H9 (cell line): ENCODE data around the gene RRP12. TPM values are rescaled to one million over a fixed set of nuclear protein-coding genes. Genes with fewer than 3 reads are reported as not detected.

Source experiments
- DNase-seq: peaks from one replicate; pipeline ENCODE4 v3.0.0-alpha.2; 2017
- H2AFZ ChIP-seq: one replicate; pipeline ENCODE4 v1.6.1; 2013; ENCODE audit warnings: mild to moderate bottlenecking, low read length, control low read depth, moderate library complexity
- H2AK5ac ChIP-seq: 2 replicates; pipeline ENCODE4 v1.6.1; 2013; ENCODE audit warnings: low read length, control low read depth, mixed read lengths; ENCODE audit not compliant: insufficient read length
- H2BK120ac ChIP-seq: one replicate; pipeline ENCODE4 v1.6.1; 2013; ENCODE audit warnings: low read depth, mild to moderate bottlenecking, low read length, control low read depth, inconsistent platforms; ENCODE audit not compliant: poor library complexity, severe bottlenecking
- H2BK12ac ChIP-seq: 2 replicates; pipeline ENCODE4 v1.6.1; 2013; ENCODE audit warnings: low read length, control low read depth, mixed read lengths, low read depth; ENCODE audit not compliant: insufficient read length
- H2BK15ac ChIP-seq: 2 replicates; pipeline ENCODE4 v1.6.1; 2013; ENCODE audit warnings: low read depth, low read length, control low read depth
- H2BK20ac ChIP-seq: one replicate; pipeline ENCODE4 v1.6.1; 2013; ENCODE audit warnings: low read depth, mild to moderate bottlenecking, low read length, control low read depth, inconsistent platforms; ENCODE audit not compliant: poor library complexity, severe bottlenecking
- H2BK5ac ChIP-seq: 2 replicates; pipeline ENCODE4 v1.6.1; 2013; ENCODE audit warnings: low read length, control low read depth, mixed read lengths; ENCODE audit not compliant: insufficient read length
- H3K14ac ChIP-seq: 2 replicates; pipeline ENCODE4 v1.6.1; 2013; ENCODE audit warnings: low read length, control low read depth; ENCODE audit not compliant: insufficient read depth
- H3K18ac ChIP-seq: 2 replicates; pipeline ENCODE4 v1.6.1; 2013; ENCODE audit warnings: low read depth, mild to moderate bottlenecking, mixed read lengths, low read length, control low read depth; ENCODE audit not compliant: insufficient read length
- H3K23ac ChIP-seq: 2 replicates; pipeline ENCODE4 v1.6.1; 2013; ENCODE audit warnings: low read length, control low read depth, mixed read lengths, low read depth; ENCODE audit not compliant: insufficient read length
- H3K23me2 ChIP-seq: 2 replicates; pipeline ENCODE4 v1.6.1; 2013; ENCODE audit warnings: low read depth, mild to moderate bottlenecking, mixed read lengths, low read length, control low read depth; ENCODE audit not compliant: insufficient read length, poor library complexity, severe bottlenecking
- H3K27ac ChIP-seq: 2 replicates; pipeline ENCODE4 v1.5.1; 2013; ENCODE audit warnings: low read length, control low read depth, mixed read lengths, low read depth; ENCODE audit not compliant: insufficient read length
- H3K27me3 ChIP-seq: 2 replicates; pipeline ENCODE4 v1.6.1; 2013; ENCODE audit warnings: low read length, control low read depth, inconsistent platforms; ENCODE audit not compliant: insufficient read depth
- H3K4ac ChIP-seq: 2 replicates; pipeline ENCODE4 v1.6.1; 2013; ENCODE audit warnings: low read depth, mild to moderate bottlenecking, control low read depth, inconsistent platforms, low read length, moderate library complexity
- H3K4me1 ChIP-seq: 2 replicates; pipeline ENCODE4 v1.6.1; 2013; ENCODE audit warnings: low read length, control low read depth, inconsistent platforms; ENCODE audit not compliant: insufficient read depth
- H3K4me2 ChIP-seq: 2 replicates; pipeline ENCODE4 v1.6.1; 2013; ENCODE audit warnings: low read length, control low read depth, mixed read lengths; ENCODE audit not compliant: insufficient read length, insufficient read depth
- H3K56ac ChIP-seq: 2 replicates; pipeline ENCODE4 v1.6.1; 2013; ENCODE audit warnings: low read depth, mild to moderate bottlenecking, mixed read lengths, low read length, control low read depth; ENCODE audit not compliant: insufficient read length
- H3K79me1 ChIP-seq: 2 replicates; pipeline ENCODE4 v1.6.1; 2013; ENCODE audit warnings: low read depth, mild to moderate bottlenecking, moderate library complexity, low read length, control low read depth, inconsistent platforms; ENCODE audit not compliant: insufficient read depth, poor library complexity, severe bottlenecking
- H3K79me2 ChIP-seq: 2 replicates; pipeline ENCODE4 v1.6.1; 2013; ENCODE audit warnings: low read length, control low read depth, inconsistent platforms; ENCODE audit not compliant: insufficient read depth
- H3K9ac ChIP-seq: 2 replicates; pipeline ENCODE4 v1.6.1; 2013; ENCODE audit warnings: low read length, control low read depth, mixed read lengths; ENCODE audit not compliant: insufficient read length; ENCODE audit errors: extremely low read depth
- H3K9me3 ChIP-seq: one replicate; pipeline ENCODE4 v1.6.1; 2013; ENCODE audit warnings: low read depth, low read length, inconsistent platforms; ENCODE audit not compliant: control insufficient read depth
- H3T11ph ChIP-seq: one replicate; pipeline ENCODE4 v1.6.1; 2013; ENCODE audit warnings: mild to moderate bottlenecking, low read length, control low read depth, inconsistent platforms
- H4K20me1 ChIP-seq: one replicate; pipeline ENCODE4 v1.6.1; 2013; ENCODE audit not compliant: control insufficient read depth, insufficient read length, insufficient read depth
- H4K5ac ChIP-seq: 2 replicates; pipeline ENCODE4 v1.6.1; 2013; ENCODE audit warnings: low read depth, mild to moderate bottlenecking, mixed read lengths, low read length, control low read depth; ENCODE audit not compliant: insufficient read length
- H4K8ac ChIP-seq: replicated peaks from 2 replicates; pipeline ENCODE4 v1.6.1; 2013; ENCODE audit warnings: low read length, control low read depth, mixed read lengths, low read depth; ENCODE audit not compliant: insufficient read length
- H4K91ac ChIP-seq: 2 replicates; pipeline ENCODE4 v1.6.1; 2013; ENCODE audit warnings: low read depth, mild to moderate bottlenecking, moderate library complexity, mixed read lengths, low read length, control low read depth; ENCODE audit not compliant: insufficient read length
- H3K27ac Mint-ChIP-seq, 3 experiments: 2 replicates in 2 of 3; 3 replicates in 1 of 3; pipeline ENCODE4 v1.8.0; 2020 to 2021; ENCODE audit warnings: mixed read lengths in 3 of 3, mild to moderate bottlenecking in 1 of 3, moderate library complexity in 1 of 3
- H3K27me3 Mint-ChIP-seq: 2 replicates; pipeline ENCODE4 v1.8.0; 2021; ENCODE audit warnings: low read depth, mild to moderate bottlenecking, moderate library complexity, mixed read lengths
- H3K36me3 Mint-ChIP-seq, 3 experiments: 2 replicates in 2 of 3; 3 replicates in 1 of 3; pipeline ENCODE4 v1.8.0; 2020 to 2021; ENCODE audit warnings: low read depth in 3 of 3, mixed read lengths in 3 of 3; ENCODE audit not compliant: insufficient read depth in 1 of 3
- H3K4me1 Mint-ChIP-seq, 2 experiments: 2 replicates each; pipeline ENCODE4 v1.8.0; 2020; ENCODE audit warnings: mixed read lengths in 2 of 2
- H3K4me3 Mint-ChIP-seq, 2 experiments: 2 replicates in 1 of 2; 3 replicates in 1 of 2; pipeline ENCODE4 v1.8.0; 2020 to 2021; ENCODE audit warnings: mild to moderate bottlenecking in 2 of 2, mixed read lengths in 2 of 2, moderate library complexity in 1 of 2
- H3K9me3 Mint-ChIP-seq, 2 experiments: 2 replicates in 1 of 2; 3 replicates in 1 of 2; pipeline ENCODE4 v1.8.0; 2020; ENCODE audit warnings: mild to moderate bottlenecking in 2 of 2, mixed read lengths in 2 of 2, moderate library complexity in 1 of 2
- WGBS: extraction: QIAGEN DNeasy Blood & Tissue Kit; methylation state at CpG from one replicate; pipeline ENCODE4 v1.1.7; 2013; ENCODE audit warnings: missing lambda C conversion rate, low lambda C conversion rate, mixed read lengths; ENCODE audit not compliant: insufficient read length; ENCODE audit errors: extremely low coverage; 5-methylcytosine and 5-hydroxymethylcytosine counted together
- total RNA-seq: library from RNA; stranded (reverse); gene quantifications from 2 replicates; pipeline ENCODE4 v1.2.1, GENCODE V29; 2021
- TF ChIP-seq, protein P1 (sequence below): fragments of 200-600 bp; sonication (generic); conservative IDR thresholded peaks from 3 replicates; pipeline ENCODE4 v1.8.0; 2021; ENCODE audit warnings: antibody characterized with exemption, mild to moderate bottlenecking

RRP12 gene
- total RNA-seq, 1 experiment from 2014 or later = 71.6 TPM

DNA sequence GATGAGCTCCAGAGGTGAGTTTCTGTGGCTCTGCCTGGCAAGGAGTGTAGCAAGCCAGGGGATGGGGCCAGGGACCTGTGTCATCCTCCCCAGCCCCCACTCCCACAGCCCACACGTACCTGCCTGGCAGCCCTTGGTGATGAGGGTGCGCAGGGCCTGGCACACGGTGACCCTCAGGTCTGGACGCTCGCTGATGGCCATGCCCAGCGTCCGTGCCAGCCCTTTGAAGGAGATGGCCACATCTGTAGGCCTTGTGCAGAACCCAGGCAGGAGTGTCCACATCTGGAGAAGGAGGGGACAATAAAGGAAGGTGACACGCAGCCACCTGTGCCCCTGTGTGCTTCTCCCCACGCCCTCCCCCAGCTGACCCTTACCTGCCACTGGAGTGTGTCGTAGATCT is 27.7 kb downstream of the RRP12 start:
- H3K27ac Mint-ChIP-seq = no peak overlapping the region
- H3K36me3 Mint-ChIP-seq = peaks cover 41 to 84% (median 64%) of the 10 kb centered on the region in 3 experiments

More for the DNA sequence above, 27.7 kb downstream of the RRP12 start:
- H3K27ac ChIP-seq = no peak overlapping the region
- no peaks in the 10 kb centered on the region for H3K79me2 ChIP-seq
- no peak overlapping the region for H3K4me2 ChIP-seq
- H2AFZ ChIP-seq = no peak overlapping the region
- no peak overlapping the region for H3K56ac ChIP-seq
- H2BK120ac ChIP-seq = no peak overlapping the region
- no peak overlapping the region for H3K18ac ChIP-seq
- H2AK5ac ChIP-seq = no peak overlapping the region
- no peak overlapping the region for H2BK15ac ChIP-seq
- H3K79me1 ChIP-seq = no peaks in the 10 kb centered on the region
- H3K23ac ChIP-seq = no peak overlapping the region
- no peaks in the 10 kb centered on the region for H3K9me3 ChIP-seq
- H3K14ac ChIP-seq = no peak overlapping the region; the same call in 1 of the 2 replicates
- Mint-ChIP-seq H3K9me3 (no peaks in the 10 kb centered on the region), H3K4me1 (no peaks in the 10 kb centered on the region), H3K4me3 (no peak overlapping the region), H3K27me3 (no peaks in the 10 kb centered on the region; the same call in 1 of the 2 replicates)
- H2BK20ac ChIP-seq = no peak overlapping the region
- no peak overlapping the region for H3K4ac ChIP-seq
- no peaks in the 10 kb centered on the region for H3K27me3 ChIP-seq
- DNase-seq = no peak
- no CpG with 5 or more reads among the region's 10 CpGs for WGBS
- H2BK5ac ChIP-seq = no peak overlapping the region
- H4K20me1 ChIP-seq = no peaks in the 10 kb centered on the region
- TF ChIP-seq, protein P1, sequence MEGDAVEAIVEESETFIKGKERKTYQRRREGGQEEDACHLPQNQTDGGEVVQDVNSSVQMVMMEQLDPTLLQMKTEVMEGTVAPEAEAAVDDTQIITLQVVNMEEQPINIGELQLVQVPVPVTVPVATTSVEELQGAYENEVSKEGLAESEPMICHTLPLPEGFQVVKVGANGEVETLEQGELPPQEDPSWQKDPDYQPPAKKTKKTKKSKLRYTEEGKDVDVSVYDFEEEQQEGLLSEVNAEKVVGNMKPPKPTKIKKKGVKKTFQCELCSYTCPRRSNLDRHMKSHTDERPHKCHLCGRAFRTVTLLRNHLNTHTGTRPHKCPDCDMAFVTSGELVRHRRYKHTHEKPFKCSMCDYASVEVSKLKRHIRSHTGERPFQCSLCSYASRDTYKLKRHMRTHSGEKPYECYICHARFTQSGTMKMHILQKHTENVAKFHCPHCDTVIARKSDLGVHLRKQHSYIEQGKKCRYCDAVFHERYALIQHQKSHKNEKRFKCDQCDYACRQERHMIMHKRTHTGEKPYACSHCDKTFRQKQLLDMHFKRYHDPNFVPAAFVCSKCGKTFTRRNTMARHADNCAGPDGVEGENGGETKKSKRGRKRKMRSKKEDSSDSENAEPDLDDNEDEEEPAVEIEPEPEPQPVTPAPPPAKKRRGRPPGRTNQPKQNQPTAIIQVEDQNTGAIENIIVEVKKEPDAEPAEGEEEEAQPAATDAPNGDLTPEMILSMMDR = no peak
- H3K9ac ChIP-seq = no peak overlapping the region
- H3K23me2 ChIP-seq = no peaks in the 10 kb centered on the region
- no peak overlapping the region for H3T11ph ChIP-seq
- no peaks in the 10 kb centered on the region for H3K4me1 ChIP-seq
- H4K8ac ChIP-seq = no peak overlapping the region
- H4K91ac ChIP-seq = no peak overlapping the region
- H4K5ac ChIP-seq = no peak overlapping the region
- H2BK12ac ChIP-seq = no peak overlapping the region
